HG03469 (cell line): Measurements from ENCODE around the gene SPATA31A5.
"Not testable (repeated sequence)": the region's sequence is repeated elsewhere in the genome, so short reads cannot be mapped to it uniquely, and the experiment has no call there.

Experiments
- ATAC-seq: cut with Tn5 transposase; IDR thresholded peaks from one replicate; pipeline ENCODE4 v1.9.1; 2021; ENCODE audit warnings: mild to moderate bottlenecking, moderate library complexity, moderate number of reproducible peaks; ENCODE audit not compliant: unreplicated experiment

SPATA31A5 gene

DNA sequence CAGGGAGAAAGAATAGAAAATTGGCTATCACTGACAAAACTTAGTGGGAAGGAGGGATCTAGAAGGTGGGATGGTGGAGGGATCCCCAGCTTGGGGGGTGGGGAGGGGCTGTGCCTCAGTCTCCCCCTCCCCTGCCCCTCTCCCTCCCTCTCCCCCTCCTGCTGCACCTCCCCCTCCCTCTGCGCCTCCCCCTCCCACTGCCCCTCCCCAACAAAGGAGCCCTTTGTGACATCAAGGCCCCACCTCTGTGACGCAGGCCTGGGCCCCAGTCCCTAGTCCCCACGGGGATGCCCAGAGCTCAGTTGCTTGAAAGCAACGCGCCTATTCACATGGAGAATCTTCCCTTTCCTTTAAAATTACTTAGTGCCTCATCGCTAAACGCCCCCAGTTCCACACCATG is at the start of gene SPATA31A5:
TSS of gene SPATA31A5 (plus strand) at position 301 of the 400 bp plus-strand sequence. CDS start at position 330, 29 bp downstream.
- not testable (repeated sequence) for ATAC-seq

DNA sequence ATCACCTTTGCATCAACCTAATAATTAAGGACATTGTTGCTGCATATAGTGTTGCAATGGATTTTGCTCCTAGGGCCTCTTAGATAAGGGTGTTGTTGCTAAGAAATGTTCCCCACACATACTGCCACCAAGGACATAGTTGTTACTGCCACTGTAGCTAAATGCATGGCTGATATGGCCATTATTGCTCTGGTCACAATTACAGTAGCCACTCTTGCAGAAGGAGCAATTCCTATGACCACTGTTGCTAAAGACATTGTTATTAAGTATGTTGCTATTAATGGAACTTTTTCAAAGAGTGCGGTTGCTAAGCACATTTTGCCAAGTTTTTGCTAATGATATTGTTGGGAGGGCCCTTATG is 48.8 kb downstream of the SPATA31A5 start:
- ATAC-seq, result not testable (repeated sequence)

DNA sequence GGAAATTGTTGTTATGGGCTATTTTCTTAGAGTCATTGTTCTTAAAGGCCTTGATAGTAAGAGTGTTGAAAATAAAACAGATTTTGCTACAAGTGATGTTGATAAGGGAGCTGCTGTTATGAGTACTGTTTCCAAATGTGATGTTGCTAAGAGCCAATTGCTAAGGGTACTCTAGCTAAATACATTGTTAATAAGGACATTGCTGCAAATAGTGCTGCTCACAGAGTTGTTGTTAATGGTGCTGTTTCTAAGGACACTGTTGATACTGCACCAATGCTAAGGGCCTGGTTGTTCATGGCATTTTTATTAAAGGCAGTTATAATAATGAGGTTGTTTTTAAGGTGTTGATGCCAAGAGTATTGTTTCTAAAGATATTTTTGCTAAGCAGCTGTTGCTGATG is 52.2 kb downstream of the SPATA31A5 start:
- not testable (repeated sequence) for ATAC-seq
